SK-N-MC (cell line): ENCODE results near the gene ROBO2.

Source experiments
- EZH2 ChIP-seq: fragments of 200-600 bp; sonication (generic); IDR thresholded peaks from one replicate; pipeline ENCODE4 v1.6.1; 2017; ENCODE audit warnings: antibody characterized with exemption
- POLR2AphosphoS5 ChIP-seq: IDR thresholded peaks from 2 replicates; pipeline ENCODE4 v1.6.1; 2012; ENCODE audit warnings: mild to moderate bottlenecking, low read depth, low read length, borderline replicate concordance

DNA sequence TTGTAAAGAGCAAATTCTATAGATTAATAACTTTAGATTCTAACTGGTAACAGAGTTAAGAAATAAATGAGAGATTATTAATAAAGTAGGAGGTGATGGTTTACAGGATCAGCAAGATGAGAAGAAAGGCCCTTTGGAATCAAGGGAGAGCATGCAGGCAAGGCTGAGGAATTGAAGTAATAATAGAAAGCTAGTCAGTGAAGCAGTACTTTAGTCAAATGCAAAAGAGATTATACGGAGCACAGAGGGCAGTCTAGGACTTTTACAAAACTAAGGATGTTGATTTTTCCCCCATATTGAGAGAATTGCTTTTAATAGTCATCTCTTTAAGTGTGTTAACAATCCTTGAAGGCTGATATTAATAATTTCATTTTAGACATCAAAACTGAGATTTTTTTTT is 146.4 kb downstream of the ROBO2 start:
- TF ChIP-seq EZH2 (no peak), POLR2AphosphoS5 (no peak)
